ENCODE results near the gene BDH1.

DNA sequence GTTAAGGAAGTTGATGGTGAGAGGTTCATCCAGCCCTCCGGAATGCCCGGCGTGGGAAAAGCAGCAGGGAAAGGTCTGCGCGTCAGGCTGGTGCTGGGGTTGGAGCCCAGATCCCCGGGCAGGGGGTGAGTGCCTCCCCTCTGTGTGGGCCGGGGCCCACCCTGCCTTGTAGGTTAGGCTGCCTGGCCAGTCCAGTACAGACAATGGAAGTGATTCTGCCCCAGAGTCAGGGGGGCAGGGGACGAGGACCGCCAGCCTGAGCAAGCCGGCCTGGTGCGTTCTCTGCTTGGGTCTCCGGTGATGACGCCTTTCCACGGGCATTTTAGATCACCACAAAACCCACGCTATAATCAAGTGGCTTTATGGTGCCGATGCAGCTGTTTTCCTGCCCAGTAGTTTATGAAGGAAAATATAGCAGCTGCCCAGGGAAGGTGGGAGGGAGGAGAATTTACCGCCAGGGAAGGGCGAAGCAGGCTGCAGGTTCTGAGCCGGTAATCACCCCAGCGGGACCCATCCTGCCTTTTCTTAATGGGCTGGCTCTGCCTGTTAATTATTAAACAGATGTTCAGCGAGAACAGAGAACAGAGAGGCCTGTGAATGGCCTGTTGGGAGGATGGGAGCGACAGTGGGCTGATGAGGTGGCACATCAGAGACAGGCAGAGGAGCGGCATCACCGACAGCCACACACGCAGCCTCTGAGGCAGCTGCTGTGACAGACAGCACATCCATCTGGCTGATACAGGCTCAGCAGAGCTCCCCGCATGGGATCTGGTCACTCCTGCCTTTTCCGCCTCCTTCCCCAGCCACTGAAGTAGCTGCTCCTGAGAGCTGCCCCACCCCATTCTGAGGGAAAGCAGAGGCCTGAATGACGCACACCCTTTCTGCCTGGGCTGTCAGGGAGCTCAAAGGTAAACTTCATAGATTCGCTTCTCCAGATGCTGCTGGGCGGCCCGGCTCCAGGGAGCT lies 35.2 kb downstream of the BDH1 start:
- TF ChIP-seq, protein P1, sequence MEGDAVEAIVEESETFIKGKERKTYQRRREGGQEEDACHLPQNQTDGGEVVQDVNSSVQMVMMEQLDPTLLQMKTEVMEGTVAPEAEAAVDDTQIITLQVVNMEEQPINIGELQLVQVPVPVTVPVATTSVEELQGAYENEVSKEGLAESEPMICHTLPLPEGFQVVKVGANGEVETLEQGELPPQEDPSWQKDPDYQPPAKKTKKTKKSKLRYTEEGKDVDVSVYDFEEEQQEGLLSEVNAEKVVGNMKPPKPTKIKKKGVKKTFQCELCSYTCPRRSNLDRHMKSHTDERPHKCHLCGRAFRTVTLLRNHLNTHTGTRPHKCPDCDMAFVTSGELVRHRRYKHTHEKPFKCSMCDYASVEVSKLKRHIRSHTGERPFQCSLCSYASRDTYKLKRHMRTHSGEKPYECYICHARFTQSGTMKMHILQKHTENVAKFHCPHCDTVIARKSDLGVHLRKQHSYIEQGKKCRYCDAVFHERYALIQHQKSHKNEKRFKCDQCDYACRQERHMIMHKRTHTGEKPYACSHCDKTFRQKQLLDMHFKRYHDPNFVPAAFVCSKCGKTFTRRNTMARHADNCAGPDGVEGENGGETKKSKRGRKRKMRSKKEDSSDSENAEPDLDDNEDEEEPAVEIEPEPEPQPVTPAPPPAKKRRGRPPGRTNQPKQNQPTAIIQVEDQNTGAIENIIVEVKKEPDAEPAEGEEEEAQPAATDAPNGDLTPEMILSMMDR (IDR thresholded peaks at IDR 0.05) = peak in 1 of 5 experiments; percentile 7
- TF ChIP-seq POLR2A (IDR thresholded peaks at IDR 0.05) = peak; percentile 58
- peak in 2 of 3 donors; percentile 68 to 79 for TF ChIP-seq POLR2AphosphoS5 (IDR thresholded peaks at IDR 0.05)
- no peak for TF ChIP-seq EP300 (IDR thresholded peaks at IDR 0.05; ENCODE audit: low read depth)
